ENCODE measurements around the gene B3GLCT. TPM values are rescaled to one million over a fixed set of nuclear protein-coding genes. Genes with fewer than 3 reads are reported as not detected.
"Not testable (repeated sequence)": the region's sequence is repeated elsewhere in the genome, so short reads cannot be mapped to it uniquely, and the experiment has no call there.

Gene B3GLCT
- total and polyA plus RNA-seq, 2 donors (not counting 3 experiments of a cell fraction or from before 2014, with no cell fraction given), result 5.2 to 14.6 TPM

- no peak for TF ChIP-seq GATA2 (IDR thresholded peaks at IDR 0.05; ENCODE audit: insufficient read depth, insufficient read length, low read depth, low read length)
- no peak for TF ChIP-seq FOS (IDR thresholded peaks at IDR 0.05; ENCODE audit: borderline replicate concordance, insufficient read depth, low read length)
- TF ChIP-seq MYC (IDR thresholded peaks at IDR 0.05; ENCODE audit: low read depth, low read length), result no peak
- TF ChIP-seq MAX (IDR thresholded peaks at IDR 0.05; ENCODE audit: insufficient read depth, insufficient read length), result no peak
- TF ChIP-seq JUN (IDR thresholded peaks at IDR 0.05; ENCODE audit: borderline replicate concordance, insufficient read depth, insufficient read length, low read depth), result no peak
- TF ChIP-seq POLR2A (IDR thresholded peaks at IDR 0.05; ENCODE audit: low read depth, low read length), result no peak
- TF ChIP-seq, protein P1, sequence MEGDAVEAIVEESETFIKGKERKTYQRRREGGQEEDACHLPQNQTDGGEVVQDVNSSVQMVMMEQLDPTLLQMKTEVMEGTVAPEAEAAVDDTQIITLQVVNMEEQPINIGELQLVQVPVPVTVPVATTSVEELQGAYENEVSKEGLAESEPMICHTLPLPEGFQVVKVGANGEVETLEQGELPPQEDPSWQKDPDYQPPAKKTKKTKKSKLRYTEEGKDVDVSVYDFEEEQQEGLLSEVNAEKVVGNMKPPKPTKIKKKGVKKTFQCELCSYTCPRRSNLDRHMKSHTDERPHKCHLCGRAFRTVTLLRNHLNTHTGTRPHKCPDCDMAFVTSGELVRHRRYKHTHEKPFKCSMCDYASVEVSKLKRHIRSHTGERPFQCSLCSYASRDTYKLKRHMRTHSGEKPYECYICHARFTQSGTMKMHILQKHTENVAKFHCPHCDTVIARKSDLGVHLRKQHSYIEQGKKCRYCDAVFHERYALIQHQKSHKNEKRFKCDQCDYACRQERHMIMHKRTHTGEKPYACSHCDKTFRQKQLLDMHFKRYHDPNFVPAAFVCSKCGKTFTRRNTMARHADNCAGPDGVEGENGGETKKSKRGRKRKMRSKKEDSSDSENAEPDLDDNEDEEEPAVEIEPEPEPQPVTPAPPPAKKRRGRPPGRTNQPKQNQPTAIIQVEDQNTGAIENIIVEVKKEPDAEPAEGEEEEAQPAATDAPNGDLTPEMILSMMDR (IDR thresholded peaks at IDR 0.05; ENCODE audit: extremely low read depth in 1 of 2, insufficient read depth in 1 of 2, low read depth in 1 of 2, low read length in 2 of 2), result no peak
- TF ChIP-seq EZH2 (IDR thresholded peaks at IDR 0.05; ENCODE audit: borderline replicate concordance, low read depth, low read length, severe bottlenecking), result no peak
- no peak for TF ChIP-seq POLR2AphosphoS5 (IDR thresholded peaks at IDR 0.05; ENCODE audit: insufficient read depth, low read depth, low read length)
- no TSS peak for BruUV-seq (replicated peaks)
- Histone ChIP-seq H3K27me3 (ENCODE audit: control insufficient read depth in 2 of 2, insufficient read depth in 2 of 2, low read length in 2 of 2) (no peaks in the 10 kb centered on the region), H3K4me1 (ENCODE audit: control insufficient read depth, extremely low read depth, insufficient read depth, low read length) (no peaks in the 10 kb centered on the region), H3K9ac (replicated peaks; ENCODE audit: extremely low read depth, insufficient read depth, low read length) (no peak overlapping the region), H3K4me3 (replicated peaks in 1 of 3; ENCODE audit: insufficient read depth in 1 of 3, low read depth in 1 of 3, low read length in 3 of 3) (no peak overlapping the region), H3K9me1 (replicated peaks; ENCODE audit: control insufficient read depth, extremely low read depth, insufficient read depth, low read length) (no peaks in the 10 kb centered on the region), H3K36me3 (ENCODE audit: control insufficient read depth in 2 of 2, extremely low read depth in 1 of 2, insufficient read depth in 2 of 2, low read length in 2 of 2) (no peaks in the 10 kb centered on the region), H3K4me2 (ENCODE audit: insufficient read depth, low read length) (no peak overlapping the region), H3K9me3 (replicated peaks; ENCODE audit: control insufficient read depth, insufficient read depth, low read length) (no peaks in the 10 kb centered on the region), H3K79me2 (ENCODE audit: control insufficient read depth, insufficient read depth, low read length) (no peaks in the 10 kb centered on the region), H4K20me1 (replicated peaks; ENCODE audit: control insufficient read depth, extremely low read depth, insufficient read depth, low read length) (no peaks in the 10 kb centered on the region), H2AFZ (ENCODE audit: low read depth, low read length) (no peak overlapping the region), H3K27ac (ENCODE audit: insufficient read depth, low read depth, low read length) (no peak overlapping the region)
- dilution Hi-C loops (cut with MboI; ENCODE audit: extremely low pct_ligation_motif_present, low sequenced_read_pairs) (no loop called here), intact Hi-C loops (cut with micrococcal nuclease) (no loop called here)
- no peak for FAIRE-seq
- POLR2A ChIA-PET, result no interaction called here
- DNase-seq (ENCODE audit: low read depth, low spot score), result no peak
- CTCF ChIA-PET, result no interaction called here
These were observed 135.3 kb downstream of the B3GLCT start for GRCh38 chr13:31334994-31335557.

GRCh38 chr13:31339616-31340015, 139.8 kb downstream of the B3GLCT start:
- H3K27me3 ChIP-seq (ENCODE audit: control insufficient read depth in 2 of 2, insufficient read depth in 2 of 2, low read length in 2 of 2); BruUV-seq (replicated peaks); FAIRE-seq; H3K9me1 ChIP-seq (replicated peaks; ENCODE audit: control insufficient read depth, extremely low read depth, insufficient read depth, low read length); H3K9me3 ChIP-seq (replicated peaks; ENCODE audit: control insufficient read depth, insufficient read depth, low read length); H3K79me2 ChIP-seq (ENCODE audit: control insufficient read depth, insufficient read depth, low read length); H3K36me3 ChIP-seq (ENCODE audit: control insufficient read depth in 2 of 2, extremely low read depth in 1 of 2, insufficient read depth in 2 of 2, low read length in 2 of 2); H3K9ac ChIP-seq (replicated peaks; ENCODE audit: extremely low read depth, insufficient read depth, low read length); intact Hi-C loops (cut with micrococcal nuclease); POLR2A ChIA-PET; dilution Hi-C loops (cut with MboI; ENCODE audit: extremely low pct_ligation_motif_present, low sequenced_read_pairs); DNase-seq (ENCODE audit: low read depth, low spot score); CTCF ChIA-PET; H3K4me2 ChIP-seq (ENCODE audit: insufficient read depth, low read length); H4K20me1 ChIP-seq (replicated peaks; ENCODE audit: control insufficient read depth, extremely low read depth, insufficient read depth, low read length); H3K4me3 ChIP-seq (replicated peaks in 1 of 3; ENCODE audit: insufficient read depth in 1 of 3, low read depth in 1 of 3, low read length in 3 of 3); H3K4me1 ChIP-seq (ENCODE audit: control insufficient read depth, extremely low read depth, insufficient read depth, low read length); H3K27ac ChIP-seq (ENCODE audit: insufficient read depth, low read depth, low read length); H2AFZ ChIP-seq (ENCODE audit: low read depth, low read length): not testable (repeated sequence)

GRCh38 chr13:31340848-31341247, 141.1 kb downstream of the B3GLCT start:
- intact Hi-C loops (cut with micrococcal nuclease); H3K4me2 ChIP-seq (ENCODE audit: insufficient read depth, low read length); H3K36me3 ChIP-seq (ENCODE audit: control insufficient read depth in 2 of 2, extremely low read depth in 1 of 2, insufficient read depth in 2 of 2, low read length in 2 of 2); H3K9ac ChIP-seq (replicated peaks; ENCODE audit: extremely low read depth, insufficient read depth, low read length); H3K4me1 ChIP-seq (ENCODE audit: control insufficient read depth, extremely low read depth, insufficient read depth, low read length); CTCF ChIA-PET; H4K20me1 ChIP-seq (replicated peaks; ENCODE audit: control insufficient read depth, extremely low read depth, insufficient read depth, low read length); BruUV-seq (replicated peaks); H3K9me1 ChIP-seq (replicated peaks; ENCODE audit: control insufficient read depth, extremely low read depth, insufficient read depth, low read length); dilution Hi-C loops (cut with MboI; ENCODE audit: extremely low pct_ligation_motif_present, low sequenced_read_pairs); H3K27ac ChIP-seq (ENCODE audit: insufficient read depth, low read depth, low read length); H3K4me3 ChIP-seq (replicated peaks in 1 of 3; ENCODE audit: insufficient read depth in 1 of 3, low read depth in 1 of 3, low read length in 3 of 3); FAIRE-seq; H3K27me3 ChIP-seq (ENCODE audit: control insufficient read depth in 2 of 2, insufficient read depth in 2 of 2, low read length in 2 of 2); POLR2A ChIA-PET; H2AFZ ChIP-seq (ENCODE audit: low read depth, low read length); H3K79me2 ChIP-seq (ENCODE audit: control insufficient read depth, insufficient read depth, low read length); DNase-seq (ENCODE audit: low read depth, low spot score); H3K9me3 ChIP-seq (replicated peaks; ENCODE audit: control insufficient read depth, insufficient read depth, low read length): not testable (repeated sequence)

Measured in endothelial cell of umbilical vein (primary cell).